Measurements from ENCODE around the gene PRR30. TPM values are rescaled to one million over a fixed set of nuclear protein-coding genes. Genes with fewer than 3 reads are reported as not detected.

Gene PRR30
- not detected in 5 replicates for total RNA-seq (2022; extraction: Qiagen RNA extraction; ENCODE audit: low read depth)

DNA sequence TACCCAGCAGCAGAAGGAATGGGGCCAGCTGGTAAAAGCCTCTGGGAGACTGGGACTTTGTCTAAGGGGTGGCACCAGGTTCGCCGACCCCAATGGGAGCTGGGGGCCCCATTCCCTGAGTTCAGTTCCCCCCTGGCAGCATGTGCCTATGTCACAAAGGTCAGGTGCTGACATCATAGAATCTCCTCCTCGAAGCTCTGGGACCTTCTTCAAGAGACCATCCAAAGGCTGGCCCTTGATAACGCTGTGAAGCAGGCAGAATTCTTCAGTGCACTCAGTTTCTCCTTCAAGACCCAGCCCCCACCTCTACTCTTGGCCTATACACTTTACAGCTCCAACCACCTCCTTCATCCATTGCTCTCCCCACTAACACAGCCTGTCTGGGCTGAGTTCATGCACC is at the start of gene PRR30:
Gene PRR30 (minus strand): TSS at position 101 of the 400 bp plus-strand sequence. CDS start 1,081 bp downstream, outside the sequence.

DNA sequence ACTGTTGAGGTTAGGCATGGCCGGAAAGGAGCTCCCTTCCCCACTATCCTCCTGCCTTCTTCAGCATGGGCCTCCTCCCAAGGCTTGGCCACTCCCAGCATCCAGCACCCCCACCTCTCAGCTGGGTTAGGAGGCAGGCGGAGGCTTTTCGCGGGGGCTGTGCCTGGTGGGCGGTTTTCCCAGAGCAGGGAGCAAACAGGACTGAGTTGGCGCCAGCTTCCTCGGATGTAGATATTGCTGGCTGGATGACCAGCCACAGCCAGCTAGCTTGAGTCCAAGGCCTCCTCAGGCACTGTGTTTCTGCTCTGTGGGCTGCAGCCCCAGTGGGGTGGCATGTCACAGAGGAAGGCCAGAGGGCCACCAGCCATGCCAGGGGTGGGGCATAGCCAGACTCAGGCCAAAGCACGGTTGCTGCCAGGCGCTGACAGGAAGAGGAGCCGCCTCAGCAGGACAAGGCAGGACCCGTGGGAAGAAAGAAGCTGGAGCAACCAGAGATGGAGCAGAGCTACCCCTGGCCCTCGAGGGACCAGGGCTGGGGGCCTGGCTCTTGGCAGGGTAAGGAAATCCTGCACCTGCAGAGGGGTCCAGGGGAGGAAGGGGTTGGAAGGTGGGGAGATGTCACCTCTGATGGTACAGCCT is 9.7 kb upstream of the PRR30 start, which contains the start of gene TCF23:
Gene TCF23 (plus strand): TSS at position 204 of the 639 bp plus-strand sequence. CDS start 130 bp downstream, at position 334.

DNA sequence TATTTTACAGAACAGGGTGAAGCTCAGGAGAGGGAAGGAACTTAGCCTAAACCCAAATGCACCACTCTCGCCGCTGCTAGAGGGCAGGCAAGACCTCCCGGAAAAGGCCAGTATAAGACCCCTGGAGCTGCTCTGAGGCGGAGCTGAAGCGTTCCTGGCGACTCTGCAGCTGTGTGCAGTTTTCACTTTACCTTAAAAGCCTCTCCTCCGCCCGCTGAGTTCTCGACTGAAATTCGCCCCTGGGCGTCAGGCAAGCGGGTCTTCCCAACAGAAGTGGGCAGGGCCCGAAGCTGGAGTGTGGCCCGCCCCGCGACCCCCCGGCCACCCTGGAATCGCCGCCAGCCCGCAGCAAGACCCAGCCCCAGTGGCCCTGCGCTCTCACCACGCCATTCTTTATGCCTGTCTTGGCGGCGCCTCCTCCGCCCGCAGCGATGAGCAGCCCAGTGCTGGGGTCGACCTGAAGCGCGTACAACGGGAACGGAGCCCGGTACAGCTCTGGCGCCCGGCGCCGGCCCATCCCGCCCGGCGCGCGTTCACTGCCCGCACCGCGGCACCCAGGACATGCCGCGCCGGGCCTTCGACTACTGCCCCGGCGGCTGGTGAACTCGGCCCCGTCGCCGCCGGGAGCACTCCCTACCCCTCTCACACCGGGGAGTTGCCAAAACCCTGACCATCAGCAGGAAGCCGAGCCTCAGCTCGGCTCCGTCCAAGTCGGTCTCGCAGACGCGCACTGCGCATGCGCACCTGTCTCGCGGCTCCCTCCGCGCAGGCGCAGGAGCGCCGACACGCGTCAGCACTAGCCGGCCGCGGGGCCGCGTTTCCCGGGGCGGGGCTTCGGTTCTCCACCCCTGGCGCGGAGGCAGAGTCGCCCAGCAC is 5.1 kb downstream of the PRR30 start, which contains the start of gene PREB:
Gene PREB (minus strand): TSS at position 732 of the 876 bp plus-strand sequence. CDS start 215 bp downstream, at position 517.

DNA sequence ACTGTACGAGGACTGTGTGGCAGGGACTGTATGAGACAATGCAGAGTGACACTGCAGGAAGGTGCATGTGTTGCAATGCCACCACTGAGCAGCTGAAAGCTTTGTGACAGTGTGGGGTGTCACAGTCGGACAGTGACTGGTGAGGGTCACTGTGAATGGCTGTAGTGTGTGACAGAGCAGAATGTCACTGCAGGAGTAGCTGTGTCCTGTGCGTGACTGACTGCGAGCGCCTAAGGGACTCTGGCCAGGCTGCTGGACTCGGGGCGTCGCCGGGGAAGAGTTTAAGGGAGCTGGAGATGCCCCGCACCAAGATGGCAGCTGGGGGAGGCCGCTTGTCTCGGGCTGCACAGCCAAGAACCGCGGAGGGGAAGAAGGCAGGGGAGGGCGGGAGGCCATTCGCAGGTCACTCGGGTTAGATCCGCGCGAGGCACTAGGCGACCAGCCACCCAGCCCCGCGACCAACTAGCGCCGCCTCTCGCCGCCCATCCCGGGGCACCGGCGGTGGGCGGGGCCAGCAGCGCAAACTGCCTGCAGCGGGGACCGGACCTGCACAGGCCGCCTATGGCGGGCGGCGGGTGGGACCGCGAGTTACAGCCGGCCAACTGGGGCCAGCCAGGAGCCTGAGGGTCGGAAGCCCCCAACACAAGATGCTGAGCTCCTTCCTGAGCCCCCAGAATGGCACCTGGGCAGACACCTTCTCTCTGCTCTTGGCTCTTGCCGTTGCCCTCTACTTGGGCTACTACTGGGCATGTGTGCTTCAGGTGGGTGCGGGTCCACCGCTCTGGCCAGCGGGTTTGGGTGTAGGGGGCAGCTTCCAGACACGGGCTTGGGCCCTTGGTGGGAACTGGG is 15.7 kb downstream of the PRR30 start, which contains the start of gene ABHD1:
Gene ABHD1 (plus strand): TSS at position 514 of the 849 bp plus-strand sequence. CDS start 134 bp downstream, at position 648.

DNA sequence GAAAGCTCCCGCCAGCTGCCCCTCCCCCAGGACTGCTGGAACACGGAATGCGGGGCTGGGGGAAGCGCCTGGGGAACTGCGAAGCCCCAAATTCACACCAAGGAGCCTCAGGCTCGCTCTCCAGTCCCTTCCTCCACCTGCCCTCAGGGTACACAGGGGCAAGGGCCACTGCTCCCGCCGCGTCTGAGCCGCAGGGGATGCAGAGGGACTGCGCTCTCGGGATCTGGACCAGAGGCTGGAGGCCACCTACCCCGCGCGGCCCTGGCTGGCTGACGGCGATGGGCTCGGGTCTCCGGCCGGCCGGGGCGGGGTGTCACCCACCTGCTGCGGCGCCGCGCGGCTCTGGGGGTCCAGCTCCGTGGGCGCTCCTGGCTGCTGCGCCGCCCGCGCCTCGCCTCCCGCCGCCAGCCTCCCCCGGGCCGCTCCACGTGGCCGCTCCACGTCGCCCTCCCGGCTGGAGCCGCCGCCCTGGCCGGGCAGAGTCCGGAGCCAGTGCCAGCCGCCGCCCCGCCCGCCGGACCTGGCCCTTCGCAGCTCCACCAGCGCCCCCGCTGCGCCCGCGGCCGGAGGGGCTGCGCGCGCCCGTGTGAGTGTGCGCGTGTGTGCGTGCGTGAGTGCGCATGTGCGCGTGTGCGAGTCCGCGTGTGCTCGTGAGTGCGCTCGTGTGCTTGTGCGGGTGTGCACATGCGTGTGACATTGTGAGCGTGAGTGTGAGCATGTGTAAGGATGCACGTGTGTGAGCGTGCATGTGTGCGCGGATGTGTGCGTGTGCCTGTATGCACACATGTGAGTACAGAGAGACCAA is 20.5 kb downstream of the PRR30 start, which contains the start of gene CGREF1:
Gene CGREF1 (minus strand): TSS at position 604 of the 805 bp plus-strand sequence. CDS start 14,762 bp downstream, outside the sequence.

Other genes starting within 250 kb of the PRR30 start
- 12.3 to 16.4 TPM (median 14.0 TPM) in 5 replicates for gene MAPRE3, start 168.8 kb downstream of the PRR30 start, total RNA-seq (2022; extraction: Qiagen RNA extraction; ENCODE audit: low read depth)
- gene TMEM214, start 106.4 kb downstream of the PRR30 start, total RNA-seq (2022; extraction: Qiagen RNA extraction; ENCODE audit: low read depth), result 52.2 to 69.6 TPM (median 67.5 TPM) in 5 replicates
- gene AGBL5, start 87.7 kb downstream of the PRR30 start, total RNA-seq (2022; extraction: Qiagen RNA extraction; ENCODE audit: low read depth), result 29.3 to 32.7 TPM (median 31.2 TPM) in 5 replicates
- gene OST4, start 67.8 kb downstream of the PRR30 start, total RNA-seq (2022; extraction: Qiagen RNA extraction; ENCODE audit: low read depth), result 547 to 603 TPM (median 568 TPM) in 5 replicates
- gene EMILIN1, start 60.8 kb downstream of the PRR30 start, total RNA-seq (2022; extraction: Qiagen RNA extraction; ENCODE audit: low read depth), result 0.33 to 0.69 TPM (median 0.57 TPM) in 5 replicates
- 6.9 to 9.7 TPM (median 8.9 TPM) in 5 replicates for gene KHK, start 52.6 kb downstream of the PRR30 start, total RNA-seq (2022; extraction: Qiagen RNA extraction; ENCODE audit: low read depth)
- 7.3 to 9.3 TPM (median 8.3 TPM) in 5 replicates for gene CGREF1, start 20.3 kb downstream of the PRR30 start, total RNA-seq (2022; extraction: Qiagen RNA extraction; ENCODE audit: low read depth)
- gene ABHD1, start 15.6 kb downstream of the PRR30 start, total RNA-seq (2022; extraction: Qiagen RNA extraction; ENCODE audit: low read depth), result 0.75 to 1.5 TPM (median 1.3 TPM) in 5 replicates
- gene PREB, start 4.8 kb downstream of the PRR30 start, total RNA-seq (2022; extraction: Qiagen RNA extraction; ENCODE audit: low read depth), result 46.4 to 65.5 TPM (median 62.6 TPM) in 5 replicates
- gene TCF23, start 9.6 kb upstream of the PRR30 start, total RNA-seq (2022; extraction: Qiagen RNA extraction; ENCODE audit: low read depth), result not detected in 5 replicates
- gene ATRAID, start 72.6 kb upstream of the PRR30 start, total RNA-seq (2022; extraction: Qiagen RNA extraction; ENCODE audit: low read depth), result 207 to 224 TPM (median 215 TPM) in 5 replicates
- gene SLC5A6, start 72.9 kb upstream of the PRR30 start, total RNA-seq (2022; extraction: Qiagen RNA extraction; ENCODE audit: low read depth), result 64.9 to 70.5 TPM (median 69.7 TPM) in 5 replicates
- gene CAD, start 78.0 kb upstream of the PRR30 start, total RNA-seq (2022; extraction: Qiagen RNA extraction; ENCODE audit: low read depth), result 50.1 to 70.8 TPM (median 60.1 TPM) in 5 replicates
- gene SLC30A3, start 123.6 kb upstream of the PRR30 start, total RNA-seq (2022; extraction: Qiagen RNA extraction; ENCODE audit: low read depth), result 2.5 to 3.8 TPM (median 3.8 TPM) in 5 replicates
- gene DNAJC5G, start 136.0 kb upstream of the PRR30 start, total RNA-seq (2022; extraction: Qiagen RNA extraction; ENCODE audit: low read depth), result not detected in 5 replicates
- gene TRIM54, start 143.0 kb upstream of the PRR30 start, total RNA-seq (2022; extraction: Qiagen RNA extraction; ENCODE audit: low read depth), result 0.46 to 0.95 TPM (median 0.48 TPM) in 5 replicates
- 0.71 to 2.2 TPM (median 1.8 TPM) in 5 replicates for gene UCN, start 169.0 kb upstream of the PRR30 start, total RNA-seq (2022; extraction: Qiagen RNA extraction; ENCODE audit: low read depth)
- 69.2 to 99.8 TPM (median 85.7 TPM) in 5 replicates for gene MPV17, start 183.7 kb upstream of the PRR30 start, total RNA-seq (2022; extraction: Qiagen RNA extraction; ENCODE audit: low read depth)
- gene GTF3C2, start 217.4 kb upstream of the PRR30 start, total RNA-seq (2022; extraction: Qiagen RNA extraction; ENCODE audit: low read depth), result 55.1 to 68.3 TPM (median 62.9 TPM) in 5 replicates
- 52.9 to 65.7 TPM (median 58.5 TPM) in 5 replicates for gene EIF2B4, start 230.9 kb upstream of the PRR30 start, total RNA-seq (2022; extraction: Qiagen RNA extraction; ENCODE audit: low read depth)
- 126 to 150 TPM (median 142 TPM) in 5 replicates for gene SNX17, start 231.2 kb upstream of the PRR30 start, total RNA-seq (2022; extraction: Qiagen RNA extraction; ENCODE audit: low read depth)
- gene ZNF513, start 241.3 kb upstream of the PRR30 start, total RNA-seq (2022; extraction: Qiagen RNA extraction; ENCODE audit: low read depth), result 9.6 to 15.2 TPM (median 13.8 TPM) in 5 replicates